Upper lobe of right lung (tissue), 1 donor: ENCODE data around the gene CCDC198. TPM values are rescaled to one million over a fixed set of nuclear protein-coding genes. Genes with fewer than 3 reads are reported as not detected.
A peak's percentile ranks its signal among the peaks of the same experiment; 100 is the strongest.

Experiments used
- ATAC-seq: fragments of 200-7000 bp; cut with Tn5 transposase; one replicate; pipeline ENCODE4 v1.9.1; 2020; ENCODE audit warnings: mild to moderate bottlenecking, moderate library complexity
- DNase-seq: peaks from one replicate; pipeline ENCODE4 v3.0.0-alpha.2; 2020
- H3K27ac ChIP-seq: fragments of 200-600 bp; one replicate; pipeline ENCODE4 v1.8.0; 2022
- H3K27me3 ChIP-seq: fragments of 200-600 bp; one replicate; pipeline ENCODE4 v1.8.0; 2022; ENCODE audit warnings: mild to moderate bottlenecking
- H3K36me3 ChIP-seq: fragments of 200-600 bp; one replicate; pipeline ENCODE4 v1.8.0; 2022
- H3K4me1 ChIP-seq: fragments of 200-600 bp; one replicate; pipeline ENCODE4 v1.8.0; 2022
- H3K4me3 ChIP-seq: fragments of 200-600 bp; one replicate; pipeline ENCODE4 v1.8.0; 2022; ENCODE audit warnings: mild to moderate bottlenecking
- H3K9me3 ChIP-seq: fragments of 200-600 bp; one replicate; pipeline ENCODE4 v1.8.0; 2022
- CTCF ChIP-seq: fragments of 200-600 bp; IDR thresholded peaks from one replicate; pipeline ENCODE4 v1.8.0; 2022; ENCODE audit warnings: antibody characterized with exemption
- intact Hi-C: fragments of 100-400 bp; cut with DNase I; formaldehyde crosslinking; loops from one replicate; pipeline ENCODE4 v1.11.0; 2022
- long read RNA-seq: library from polyadenylated mRNA; unstranded; transcript quantifications from one replicate; pipeline ENCODE4 v2.0.0, GENCODE V29; 2021
- total RNA-seq: library from RNA; stranded (reverse); fragmentation: NEBNext Ultra II Directional; extraction: Animal tissue kit (Norgen Biotek cat#: 25700); gene quantifications from one replicate; pipeline ENCODE4 v1.2.1, GENCODE V29; 2021
- donor health status: DM: no; HTN: yes; CAD: no; lungs with severe emphysema.

CCDC198 gene
- not detected for total RNA-seq
- long read RNA-seq = 0 reads

GRCh38 chr14:57493467-57494181, at the start of gene CCDC198:
CCDC198 (minus strand) TSS chr14:57493857; CDS start chr14:57493715, 142 bp downstream.
- H3K36me3 ChIP-seq = no peaks in the 10 kb centered on the region
- no peak within 1 kb of the TSS for H3K27ac ChIP-seq
- DNase-seq (no peak), ATAC-seq (no peak)
- H3K9me3 ChIP-seq = no peaks in the 10 kb centered on the region
- TF ChIP-seq CTCF = no peak
- intact Hi-C loops = no loop called here
- peaks cover 3% of the 10 kb centered on the region for H3K27me3 ChIP-seq
- H3K4me3 ChIP-seq = no peak within 1 kb of the TSS
- H3K4me1 ChIP-seq = no peaks in the 10 kb centered on the region

- Histone ChIP-seq H3K9me3 (no peaks in the 10 kb centered on the region), H3K27me3 (no peaks in the 10 kb centered on the region), H3K4me1 (no peaks in the 10 kb centered on the region), H3K36me3 (no peaks in the 10 kb centered on the region), H3K27ac (no peak overlapping the region), H3K4me3 (no peak overlapping the region)
- intact Hi-C loops = no loop called here
- no peak for DNase-seq
- ATAC-seq = peak; percentile 29
- TF ChIP-seq CTCF = peak; percentile 39
Measured at GRCh38 chr14:57533214-57533613, 39.6 kb upstream of the CCDC198 start.

GRCh38 chr14:57530571-57530970, 36.9 kb upstream of the CCDC198 start:
- Histone ChIP-seq H3K27me3 (no peaks in the 10 kb centered on the region), H3K9me3 (no peaks in the 10 kb centered on the region), H3K4me3 (no peak overlapping the region), H3K4me1 (no peaks in the 10 kb centered on the region), H3K27ac (no peak overlapping the region), H3K36me3 (no peaks in the 10 kb centered on the region)
- no peak for ATAC-seq
- intact Hi-C loops = no loop called here
- no peak for TF ChIP-seq CTCF
- DNase-seq = no peak

- Histone ChIP-seq H3K27me3 (no peaks in the 10 kb centered on the region), H3K4me1 (no peaks in the 10 kb centered on the region), H3K36me3 (no peaks in the 10 kb centered on the region), H3K4me3 (no peak overlapping the region), H3K27ac (no peak overlapping the region), H3K9me3 (no peaks in the 10 kb centered on the region)
- no peak for TF ChIP-seq CTCF
- no peak for ATAC-seq
- intact Hi-C loops = no loop called here
- DNase-seq = no peak
Measured at GRCh38 chr14:57526942-57527341, 33.3 kb upstream of the CCDC198 start.

GRCh38 chr14:57519043-57519442, 25.4 kb upstream of the CCDC198 start:
- no peak for TF ChIP-seq CTCF
- intact Hi-C loops = no loop called here
- no peak for ATAC-seq
- DNase-seq = no peak
- Histone ChIP-seq H3K27me3 (no peaks in the 10 kb centered on the region), H3K36me3 (no peaks in the 10 kb centered on the region), H3K9me3 (peaks cover under 1% of the 10 kb centered on the region), H3K27ac (no peak overlapping the region), H3K4me3 (no peak overlapping the region), H3K4me1 (no peaks in the 10 kb centered on the region)
